ENCODE data around the gene ERI2. TPM values are rescaled to one million over a fixed set of nuclear protein-coding genes. Genes with fewer than 3 reads are reported as not detected.
A peak's percentile ranks its signal among the peaks of the same experiment; 100 is the strongest.
"Not testable (repeated sequence)": the region's sequence is repeated elsewhere in the genome, so short reads cannot be mapped to it uniquely, and the experiment has no call there.

ERI2 gene
- total RNA-seq, 1 donor from 2014 or later = 16.5 TPM

GRCh38 chr16:20762404-20763123 is 43.7 kb downstream of the ERI2 start:
- no peak for TF ChIP-seq CTCF (IDR thresholded peaks at IDR 0.05)
- H3K9me3 ChIP-seq = no peaks in the 10 kb centered on the region
- no peaks in the 10 kb centered on the region for H3K27me3 ChIP-seq
- H3K4me3 ChIP-seq = no peak overlapping the region
- DNase-seq = no peak
- intact Hi-C loops (cut with DNase I) = no loop called here
- no peaks in the 10 kb centered on the region for H3K36me3 ChIP-seq
- ATAC-seq = no peak
- peaks cover 4% of the 10 kb centered on the region for H3K4me1 ChIP-seq
- peak overlapping the region; percentile 88 for H3K27ac ChIP-seq

DNA sequence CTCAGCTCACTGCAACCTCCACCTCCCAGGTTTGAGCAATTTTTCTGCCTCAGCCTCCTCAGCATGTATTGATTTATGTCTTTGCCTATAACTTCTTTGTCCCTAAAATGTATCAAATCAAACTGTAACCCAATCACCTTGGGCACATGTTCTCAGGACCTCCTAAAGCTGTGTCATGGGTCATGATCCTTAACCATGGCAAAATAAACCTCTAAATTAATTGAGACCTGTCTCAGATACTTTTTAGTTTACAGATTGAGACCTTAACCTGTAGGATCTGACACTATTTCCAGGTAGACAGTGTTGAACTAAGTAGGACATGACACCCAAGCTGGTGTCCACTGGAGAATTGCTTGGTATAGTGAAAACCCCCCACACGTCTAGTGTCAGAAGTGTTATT is 45.1 kb downstream of the ERI2 start:
- TF ChIP-seq CTCF (IDR thresholded peaks at IDR 0.05) = no peak
- peaks cover 4% of the 10 kb centered on the region for H3K4me1 ChIP-seq
- intact Hi-C loops (cut with DNase I) = no loop called here
- H3K27ac ChIP-seq = no peak overlapping the region
- no peak overlapping the region for H3K4me3 ChIP-seq
- no peak for ATAC-seq
- no peaks in the 10 kb centered on the region for H3K36me3 ChIP-seq
- no peak for DNase-seq
- no peaks in the 10 kb centered on the region for H3K9me3 ChIP-seq
- no peaks in the 10 kb centered on the region for H3K27me3 ChIP-seq

DNA sequence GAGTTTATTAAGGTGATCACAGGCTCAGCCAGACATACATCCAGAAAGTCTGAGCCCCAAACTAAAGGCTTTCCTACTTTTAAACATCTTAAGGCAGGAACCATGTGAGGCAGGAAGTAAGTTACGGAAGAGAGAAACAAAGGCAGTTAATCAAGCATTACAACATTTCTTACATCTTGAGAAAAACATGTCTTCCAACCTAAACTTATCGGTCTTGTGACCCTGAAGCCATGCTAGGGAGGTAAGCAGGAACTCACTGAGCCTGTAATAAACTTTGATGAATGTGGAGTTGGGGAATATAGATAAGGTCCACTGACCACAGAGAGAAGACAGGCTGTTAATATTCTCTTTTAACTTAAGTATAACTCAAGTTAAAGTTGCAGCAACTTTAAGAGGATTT is 45.9 kb downstream of the ERI2 start:
- Histone ChIP-seq H3K9me3 (no peaks in the 10 kb centered on the region), H3K36me3 (no peaks in the 10 kb centered on the region), H3K4me1 (peaks cover 4% of the 10 kb centered on the region), H3K27ac (no peak overlapping the region), H3K27me3 (no peaks in the 10 kb centered on the region), H3K4me3 (no peak overlapping the region)
- ATAC-seq (no peak), DNase-seq (no peak)
- no peak for TF ChIP-seq CTCF (IDR thresholded peaks at IDR 0.05)
- intact Hi-C loops (cut with DNase I) = no loop called here

DNA sequence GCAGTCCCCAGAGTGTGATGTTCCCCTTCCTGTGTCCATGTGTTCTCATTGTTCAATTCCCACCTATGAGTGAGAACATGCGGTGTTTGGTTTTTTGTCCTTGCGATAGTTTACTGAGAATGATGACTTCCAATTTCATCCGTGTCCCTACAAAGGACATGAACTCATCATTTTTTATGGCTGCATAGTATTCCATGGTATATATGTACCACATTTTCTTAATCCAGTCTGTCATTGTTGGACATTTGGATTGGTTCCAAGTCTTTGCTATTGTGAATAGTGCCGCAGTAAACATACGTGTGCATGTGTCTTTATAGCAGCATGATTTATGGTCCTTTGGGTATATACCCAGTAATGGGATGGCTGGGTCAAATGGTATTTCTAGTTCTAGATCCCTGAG is 50.5 kb downstream of the ERI2 start:
- H3K4me3 ChIP-seq; H3K4me1 ChIP-seq; H3K36me3 ChIP-seq; ATAC-seq; intact Hi-C loops (cut with DNase I); DNase-seq; H3K9me3 ChIP-seq; H3K27ac ChIP-seq; H3K27me3 ChIP-seq: not testable (repeated sequence)

DNA sequence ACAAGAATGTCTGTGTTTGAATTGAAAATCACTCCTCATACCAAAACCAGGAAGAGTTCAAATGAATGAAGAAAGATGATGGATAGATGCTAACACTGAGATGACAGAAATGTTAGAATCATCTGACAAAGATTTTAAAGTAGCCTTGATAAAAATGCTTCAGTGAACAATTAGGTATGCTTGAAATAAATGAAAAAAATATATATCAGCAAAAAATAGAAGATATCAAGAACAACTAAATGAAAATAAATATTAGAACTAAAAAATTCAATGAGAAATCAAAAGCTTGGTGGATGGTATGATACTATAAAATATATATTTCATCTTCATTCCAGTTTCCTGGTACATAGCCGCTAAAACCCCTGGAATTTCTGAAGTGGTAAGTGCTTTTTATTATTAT is 51.0 kb downstream of the ERI2 start:
- Histone ChIP-seq H3K4me3 (no peak overlapping the region), H3K4me1 (no peaks in the 10 kb centered on the region), H3K27ac (no peak overlapping the region), H3K9me3 (no peaks in the 10 kb centered on the region), H3K36me3 (no peaks in the 10 kb centered on the region), H3K27me3 (no peaks in the 10 kb centered on the region)
- no peak for TF ChIP-seq CTCF (IDR thresholded peaks at IDR 0.05)
- intact Hi-C loops (cut with DNase I) = no loop called here
- ATAC-seq = no peak
- DNase-seq = no peak

- TF ChIP-seq CTCF (IDR thresholded peaks at IDR 0.05) = no peak
- intact Hi-C loops (cut with DNase I) = no loop called here
- H3K27me3 ChIP-seq = no peaks in the 10 kb centered on the region
- no peak for DNase-seq
- H3K4me3 ChIP-seq = no peak overlapping the region
- H3K27ac ChIP-seq = no peak overlapping the region
- H3K36me3 ChIP-seq = no peaks in the 10 kb centered on the region
- ATAC-seq = no peak
- H3K9me3 ChIP-seq = no peaks in the 10 kb centered on the region
- H3K4me1 ChIP-seq = no peaks in the 10 kb centered on the region
Observed at GRCh38 chr16:20753727-20754126, 52.5 kb downstream of the ERI2 start.
